ENCODE results near the gene SLC35C1.
"Not testable (repeated sequence)": the region's sequence is repeated elsewhere in the genome, so short reads cannot be mapped to it uniquely, and the experiment has no call there.

The SLC35C1 gene

DNA sequence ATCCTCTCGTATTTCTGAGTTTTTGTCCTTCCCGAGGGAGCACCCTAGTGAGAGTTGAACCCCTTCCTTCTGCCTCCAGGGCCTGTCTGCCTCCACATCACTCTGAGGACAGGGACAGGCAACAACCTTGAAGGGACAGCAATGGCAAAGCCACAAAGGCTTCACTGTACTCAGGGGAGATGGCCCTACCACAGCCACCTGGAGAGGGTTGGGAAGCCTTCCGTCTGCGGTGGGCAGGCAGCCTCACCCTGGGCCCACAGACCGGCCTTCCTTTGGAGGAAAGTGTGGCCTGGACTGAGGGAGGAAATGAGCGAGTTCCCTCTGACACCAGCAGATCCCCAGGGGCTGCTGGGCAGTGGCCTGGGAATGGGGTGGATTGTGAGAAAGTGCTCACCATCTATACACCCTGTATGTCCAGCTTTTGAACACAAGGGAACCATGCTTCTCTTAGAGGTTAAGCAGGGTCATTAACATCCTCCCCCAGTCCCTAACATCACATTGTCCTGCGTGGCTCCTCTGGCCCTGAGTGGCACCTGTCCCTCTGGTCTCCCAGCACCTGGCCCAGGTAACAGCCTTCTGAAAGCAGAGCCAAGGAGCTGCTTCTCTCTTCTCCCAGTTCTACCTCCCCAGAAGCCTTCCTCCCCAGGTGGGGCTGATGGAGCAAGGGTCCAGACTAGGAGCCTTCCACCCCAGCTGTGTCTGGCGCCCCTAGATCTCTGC, 6.8 kb downstream of the SLC35C1 start:
- no peak for DNase-seq

DNA sequence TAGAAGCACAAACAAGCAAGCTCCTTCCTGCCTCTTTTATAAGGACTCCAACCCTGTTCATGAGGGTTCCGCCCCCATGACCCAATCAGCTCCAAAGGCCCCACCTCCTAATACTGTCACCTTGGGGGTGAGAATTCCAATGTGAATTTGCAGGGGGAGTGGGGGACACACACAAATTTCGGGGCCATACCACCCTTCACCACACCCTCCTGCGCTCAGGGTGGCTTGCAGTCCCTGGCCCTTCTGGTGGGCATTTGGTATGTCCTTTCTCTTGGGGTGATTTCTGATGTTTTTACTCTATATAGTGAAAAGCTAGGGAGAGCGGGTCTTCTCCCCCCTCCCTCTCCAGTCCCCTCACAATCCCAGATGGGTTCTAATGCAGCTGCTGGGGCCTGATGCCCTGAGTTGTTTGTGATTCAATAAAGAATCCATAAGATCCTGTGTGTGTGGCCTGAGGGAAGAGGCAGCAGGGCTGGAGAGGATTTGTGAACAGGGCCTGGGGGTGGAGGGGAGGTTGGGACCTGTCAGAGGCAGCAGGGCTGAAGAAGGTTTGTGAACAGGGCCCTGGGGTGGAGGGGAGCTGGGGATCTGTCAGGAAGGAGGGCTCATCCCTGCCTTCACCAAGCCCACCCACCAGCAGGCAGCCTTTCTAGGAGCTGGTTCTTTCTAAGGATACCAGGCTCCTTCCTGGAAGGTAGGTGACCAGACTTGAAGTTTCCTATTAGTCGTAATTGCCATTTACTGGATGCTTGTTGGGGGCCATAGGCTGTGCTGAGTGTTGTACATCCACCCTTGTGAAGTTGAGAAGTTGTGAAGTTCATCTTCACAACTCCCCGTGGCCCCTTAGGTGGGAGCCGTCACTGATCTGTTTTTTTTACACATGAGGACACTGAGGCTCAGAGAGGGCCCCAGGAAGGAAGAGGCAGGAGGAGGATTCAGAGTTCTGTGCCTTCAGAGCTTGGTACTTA, 7.9 kb downstream of the SLC35C1 start:
- DNase-seq: no peak

DNA sequence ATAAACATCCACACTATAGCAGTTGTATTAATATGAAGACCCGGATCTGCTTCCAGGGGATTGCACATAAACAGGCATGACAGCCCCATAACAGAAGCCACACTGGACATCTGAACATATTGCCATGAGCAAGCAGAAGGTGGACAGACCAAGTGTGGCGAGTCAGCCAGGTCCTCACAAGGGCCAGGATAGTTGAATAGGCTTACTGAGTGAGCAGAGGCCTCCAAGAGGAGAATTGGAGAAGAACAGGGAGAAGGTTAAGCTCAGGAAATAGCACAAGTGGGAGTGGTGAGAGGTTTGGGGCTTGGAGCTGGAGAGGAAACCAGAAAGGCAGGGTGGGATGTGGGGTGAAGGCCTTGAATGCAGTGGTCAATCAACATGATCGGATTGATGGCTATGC, 10.8 kb downstream of the SLC35C1 start:
- no peak for DNase-seq

DNA sequence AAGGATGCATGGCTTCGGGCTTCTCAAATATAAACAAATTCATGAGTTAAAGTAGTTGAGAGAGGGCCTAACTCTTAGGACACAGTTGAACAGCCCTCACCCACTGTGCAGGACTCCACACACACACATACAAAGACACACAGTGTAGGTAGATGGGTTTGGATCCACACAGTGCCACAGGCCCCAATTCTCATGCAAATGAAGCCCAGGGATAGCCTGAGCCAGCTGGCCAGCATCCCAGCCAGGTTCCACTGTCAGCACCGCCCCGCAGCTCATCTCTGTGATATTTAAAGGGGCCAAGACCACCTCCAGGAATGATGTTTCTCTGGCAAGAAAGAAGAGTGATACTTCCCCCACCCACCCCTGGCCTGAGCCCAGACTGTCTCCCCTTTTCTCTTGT, 11.7 kb downstream of the SLC35C1 start:
- DNase-seq: no peak

DNA sequence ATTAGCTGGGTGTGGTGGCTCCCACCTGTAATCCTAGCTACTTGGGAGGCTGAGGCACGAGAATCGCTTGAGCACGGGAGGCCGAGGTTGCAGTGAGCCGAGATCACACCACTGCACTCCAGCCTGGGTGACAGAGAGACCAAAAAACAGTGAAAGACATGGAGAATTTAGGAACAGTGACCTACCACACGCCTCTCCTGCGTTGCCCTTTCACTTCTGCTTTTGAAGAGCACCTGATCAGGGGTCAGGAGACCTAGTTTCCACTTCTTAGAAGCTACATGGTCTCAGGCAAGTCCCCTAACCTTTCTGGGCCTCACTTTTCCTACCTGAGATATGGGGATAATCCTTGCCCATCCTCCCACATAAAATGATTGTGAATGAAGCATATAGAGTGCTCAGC, 12.2 kb downstream of the SLC35C1 start:
- no peak for DNase-seq

GRCh38 chr11:45818961-45819605, 14.1 kb downstream of the SLC35C1 start:
- DNase-seq: no peak

GRCh38 chr11:45820211-45820857, 15.4 kb downstream of the SLC35C1 start:
- DNase-seq: no peak

DNA sequence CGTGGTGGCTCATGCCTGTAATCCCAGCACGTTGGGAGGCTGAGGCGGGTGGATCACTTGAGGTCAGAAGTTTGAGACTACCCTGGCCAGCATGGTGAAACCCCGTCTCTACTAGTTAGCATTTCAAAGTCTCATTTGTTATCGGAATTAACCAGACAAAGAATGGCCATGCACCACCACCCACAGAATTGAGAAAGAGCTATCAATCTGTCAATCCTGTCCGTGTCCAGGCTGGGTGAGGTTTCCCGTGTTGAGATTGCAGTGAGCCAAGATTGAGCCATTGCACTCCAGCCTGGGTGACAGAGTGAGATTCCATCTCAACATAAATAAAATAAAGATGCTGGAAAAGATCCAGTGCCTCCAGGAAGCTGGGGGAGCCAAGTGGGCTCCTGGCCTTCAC, 21.5 kb downstream of the SLC35C1 start:
- DNase-seq: not testable (repeated sequence)

- DNase-seq: no peak
These were observed 22.2 kb downstream of the SLC35C1 start for GRCh38 chr11:45827123-45827522.

- no peak for DNase-seq
These were observed 24.0 kb downstream of the SLC35C1 start for GRCh38 chr11:45828996-45829395.

DNA sequence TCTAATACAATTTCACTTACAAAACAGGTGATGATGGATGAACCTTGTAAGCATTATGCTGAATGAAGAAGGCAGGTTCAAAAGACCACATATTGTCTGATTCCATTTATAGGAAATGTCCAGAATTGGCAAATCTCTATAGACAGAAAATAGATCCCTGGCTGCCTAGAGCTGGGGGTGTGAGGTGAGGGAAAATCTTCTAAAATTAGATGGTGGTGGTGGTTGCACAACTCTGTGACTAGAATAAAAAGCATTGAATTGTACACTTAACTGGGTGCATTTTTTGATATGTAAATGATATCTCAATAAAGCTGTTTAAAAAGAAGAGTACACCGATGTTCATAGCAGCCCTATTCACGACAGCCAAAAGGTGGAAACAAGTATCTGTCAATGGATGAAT, 25.6 kb downstream of the SLC35C1 start:
- no peak for DNase-seq

DNA sequence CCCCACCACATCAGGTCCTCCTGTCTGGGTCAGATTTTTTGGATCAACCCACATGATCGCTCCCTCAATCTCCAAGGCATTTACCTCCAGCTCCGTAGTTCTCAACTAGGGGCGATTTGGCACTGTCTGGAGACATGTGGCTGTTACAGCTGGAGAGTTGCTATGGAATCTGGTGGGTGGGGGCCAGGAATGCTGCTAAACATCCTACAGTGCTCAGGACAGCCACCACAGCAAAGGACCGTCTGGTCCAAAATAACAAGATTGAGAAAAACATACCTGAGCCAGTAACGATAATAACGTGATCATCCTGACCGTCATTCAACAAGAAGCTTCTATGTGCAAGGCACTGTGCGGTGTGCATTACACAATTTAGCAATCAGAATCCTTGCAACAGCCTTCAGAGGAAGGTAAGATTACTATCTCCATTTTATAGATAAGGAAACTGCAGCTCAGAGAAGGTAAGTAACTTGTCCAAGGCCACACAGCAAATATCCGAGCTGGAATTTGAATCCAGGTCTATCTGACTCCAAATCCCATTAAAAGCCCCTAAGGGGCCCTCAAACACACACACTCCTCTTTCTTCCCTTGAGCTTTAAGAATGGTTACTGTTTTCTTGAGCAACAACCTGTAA, 28.0 kb downstream of the SLC35C1 start:
- DNase-seq: no peak

- DNase-seq: no peak
These were observed 28.8 kb downstream of the SLC35C1 start for GRCh38 chr11:45833761-45834160.

- DNase-seq: peak; percentile 16 to 46
These were observed 29.4 kb downstream of the SLC35C1 start for GRCh38 chr11:45834298-45834756.

GRCh38 chr11:45839204-45839603, 34.3 kb downstream of the SLC35C1 start:
- no peak for DNase-seq

DNA sequence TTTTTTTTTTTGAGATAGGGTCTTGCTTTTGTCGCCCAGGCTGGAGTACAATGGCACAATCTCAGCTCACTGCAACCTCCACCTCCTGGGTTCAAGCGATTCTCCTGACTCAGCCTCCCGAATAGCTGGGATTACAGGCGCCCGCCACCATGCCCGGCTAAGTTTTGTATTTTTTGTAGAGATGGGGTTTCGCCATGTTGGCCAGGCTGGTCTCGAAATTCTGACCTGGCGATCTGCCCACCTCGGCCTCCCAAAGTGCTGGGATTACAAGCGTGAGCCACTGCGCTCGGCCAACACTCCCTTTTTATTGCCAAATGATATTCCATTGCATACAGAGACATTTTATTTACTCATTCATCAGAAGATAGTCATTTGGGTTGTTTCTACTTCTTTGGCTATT, 35.3 kb downstream of the SLC35C1 start:
- not testable (repeated sequence) for DNase-seq

DNA sequence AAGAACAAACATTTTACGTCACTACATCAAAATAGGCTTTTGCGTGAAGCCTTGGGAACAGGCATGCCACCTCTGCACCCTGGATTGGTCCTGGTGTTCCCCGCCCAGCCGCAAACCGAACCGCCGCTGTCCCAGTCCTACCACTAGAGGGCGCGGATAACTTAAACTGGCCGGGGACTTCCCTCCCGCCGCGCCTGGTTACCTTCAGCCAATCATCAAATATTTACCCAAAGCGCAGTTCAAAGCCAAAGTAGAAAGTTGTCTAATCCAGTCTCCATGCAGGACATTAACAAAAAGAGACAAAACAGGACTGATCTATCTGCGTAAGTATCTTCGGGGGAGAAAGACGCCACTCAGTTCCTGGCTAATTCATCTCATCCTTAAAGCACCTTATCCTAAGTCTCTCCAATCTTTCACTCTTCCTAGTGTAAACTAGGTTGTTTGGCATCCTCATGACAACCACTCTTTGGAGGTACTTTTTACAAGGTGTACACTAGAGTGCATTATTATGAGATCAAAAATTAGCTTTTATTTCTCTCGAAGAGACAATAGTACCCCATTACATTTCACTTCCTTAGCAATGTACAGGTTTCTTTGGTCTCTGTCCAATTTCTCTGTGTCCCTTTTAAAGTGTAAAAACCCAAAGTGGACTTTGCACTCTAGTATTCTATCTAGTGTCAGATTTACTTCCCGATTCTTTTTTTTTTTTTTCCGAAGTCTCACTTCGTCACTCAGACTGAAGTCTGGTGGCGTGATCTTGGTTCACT, 38.4 kb downstream of the SLC35C1 start:
- DNase-seq: peak; percentile 95 to 96

GRCh38 chr11:45844822-45845578, 40.1 kb downstream of the SLC35C1 start:
- DNase-seq: peak in 1 of 2 donors; percentile 9

- no peak for DNase-seq
These were observed 41.3 kb downstream of the SLC35C1 start for GRCh38 chr11:45846174-45846675.

All from CD4-positive, alpha-beta T cell treated with Interleukin-4 for 1 hour (primary cell).